ENCODE data around the gene RAD51B.
"Not testable (repeated sequence)": the region's sequence is repeated elsewhere in the genome, so short reads cannot be mapped to it uniquely, and the experiment has no call there.

Gene RAD51B

GRCh38 chr14:67951529-67952135 is 132.1 kb downstream of the RAD51B start:
- no peak for DNase-seq

- no peak for DNase-seq
Measured at GRCh38 chr14:67952381-67952780, 132.8 kb downstream of the RAD51B start.

GRCh38 chr14:67952786-67953185 is 133.2 kb downstream of the RAD51B start:
- DNase-seq = no peak

GRCh38 chr14:67955261-67955660 is 135.7 kb downstream of the RAD51B start:
- DNase-seq = no peak

GRCh38 chr14:67957946-67958345 is 138.4 kb downstream of the RAD51B start:
- DNase-seq = no peak

GRCh38 chr14:67961676-67962075 is 142.1 kb downstream of the RAD51B start:
- DNase-seq = no peak

GRCh38 chr14:67962215-67962644 is 142.7 kb downstream of the RAD51B start:
- DNase-seq = no peak

GRCh38 chr14:67963545-67963944 is 144.0 kb downstream of the RAD51B start:
- DNase-seq = no peak

- peak; percentile 75 for DNase-seq
Measured at GRCh38 chr14:67963960-67964812, 144.6 kb downstream of the RAD51B start.

GRCh38 chr14:67965696-67966095 is 146.1 kb downstream of the RAD51B start:
- no peak for DNase-seq

- no peak for DNase-seq
Measured at GRCh38 chr14:67967206-67967605, 147.6 kb downstream of the RAD51B start.

- DNase-seq = not testable (repeated sequence)
Measured at GRCh38 chr14:67967970-67968369, 148.4 kb downstream of the RAD51B start.

- DNase-seq = peak; percentile 48
Measured at GRCh38 chr14:67970923-67971322, 151.3 kb downstream of the RAD51B start.

- peak; percentile 98 for DNase-seq
Measured at GRCh38 chr14:67971627-67972625, 152.3 kb downstream of the RAD51B start.

- peak; percentile 66 for DNase-seq
Measured at GRCh38 chr14:67973436-67973835, 153.9 kb downstream of the RAD51B start.

- DNase-seq = peak; percentile 25
Measured at GRCh38 chr14:67975470-67975869, 155.9 kb downstream of the RAD51B start.

- DNase-seq = no peak
Measured at GRCh38 chr14:67977434-67978034, 158.0 kb downstream of the RAD51B start.

- DNase-seq = no peak
Measured at GRCh38 chr14:67978749-67979148, 159.2 kb downstream of the RAD51B start.

- no peak for DNase-seq
Measured at GRCh38 chr14:67982711-67983608, 163.4 kb downstream of the RAD51B start.

- no peak for DNase-seq
Measured at GRCh38 chr14:67984274-67984673, 164.7 kb downstream of the RAD51B start.

GRCh38 chr14:67986131-67986841 is 166.7 kb downstream of the RAD51B start:
- no peak for DNase-seq
